Measurements from ENCODE around the gene SYNE3.

Gene SYNE3

GRCh38 chr14:95507174-95507573 is 9.3 kb downstream of the SYNE3 start:
- Histone ChIP-seq H3K27me3 (ENCODE audit: control insufficient read depth in 2 of 2, insufficient read depth in 2 of 2, low read length in 2 of 2) (no peaks in the 10 kb centered on the region), H3K4me3 (ENCODE audit: low read length in 2 of 2) (no peak overlapping the region), H3K27ac (ENCODE audit: low read depth in 2 of 2, low read length in 2 of 2) (no peak overlapping the region), H3K9me3 (ENCODE audit: control insufficient read depth in 2 of 2, low read length in 2 of 2) (no peaks in the 10 kb centered on the region), H3K4me1 (ENCODE audit: control insufficient read depth in 2 of 2, insufficient read depth in 2 of 2, low read length in 2 of 2) (peaks cover 8 to 10% of the 10 kb centered on the region in 2 donors), H3K36me3 (ENCODE audit: control insufficient read depth in 2 of 2, insufficient read depth in 2 of 2, low read length in 2 of 2) (no peaks in the 10 kb centered on the region), H3K9ac (ENCODE audit: low read depth in 1 of 2, low read length in 2 of 2) (no peak overlapping the region)

- Histone ChIP-seq H3K36me3 (ENCODE audit: control insufficient read depth in 2 of 2, insufficient read depth in 2 of 2, low read length in 2 of 2) (no peaks in the 10 kb centered on the region), H3K4me3 (ENCODE audit: low read length in 2 of 2) (no peak overlapping the region), H3K9ac (ENCODE audit: low read depth in 1 of 2, low read length in 2 of 2) (no peak overlapping the region), H3K4me1 (ENCODE audit: control insufficient read depth in 2 of 2, insufficient read depth in 2 of 2, low read length in 2 of 2) (peaks cover 16 to 20% of the 10 kb centered on the region in 2 donors), H3K27ac (ENCODE audit: low read depth in 2 of 2, low read length in 2 of 2) (no peak overlapping the region), H3K9me3 (ENCODE audit: control insufficient read depth in 2 of 2, low read length in 2 of 2) (no peaks in the 10 kb centered on the region), H3K27me3 (ENCODE audit: control insufficient read depth in 2 of 2, insufficient read depth in 2 of 2, low read length in 2 of 2) (no peaks in the 10 kb centered on the region)
Measured at GRCh38 chr14:95505030-95505589, 11.3 kb downstream of the SYNE3 start.

- Histone ChIP-seq H3K27ac (ENCODE audit: low read depth in 2 of 2, low read length in 2 of 2) (peak overlapping the region; percentile 18 to 25), H3K9me3 (ENCODE audit: control insufficient read depth in 2 of 2, low read length in 2 of 2) (no peaks in the 10 kb centered on the region), H3K4me1 (ENCODE audit: control insufficient read depth in 2 of 2, insufficient read depth in 2 of 2, low read length in 2 of 2) (peaks cover 15 to 24% of the 10 kb centered on the region in 2 donors), H3K27me3 (ENCODE audit: control insufficient read depth in 2 of 2, insufficient read depth in 2 of 2, low read length in 2 of 2) (no peaks in the 10 kb centered on the region), H3K4me3 (ENCODE audit: low read length in 2 of 2) (no peak overlapping the region), H3K36me3 (ENCODE audit: control insufficient read depth in 2 of 2, insufficient read depth in 2 of 2, low read length in 2 of 2) (no peaks in the 10 kb centered on the region), H3K9ac (ENCODE audit: low read depth in 1 of 2, low read length in 2 of 2) (no peak overlapping the region)
Measured at GRCh38 chr14:95504135-95505029, 12.1 kb downstream of the SYNE3 start.

GRCh38 chr14:95503365-95504134 is 12.9 kb downstream of the SYNE3 start:
- Histone ChIP-seq H3K27ac (ENCODE audit: low read depth in 2 of 2, low read length in 2 of 2) (peak overlapping the region in 1 of 2 donors; percentile 54), H3K9me3 (ENCODE audit: control insufficient read depth in 2 of 2, low read length in 2 of 2) (no peaks in the 10 kb centered on the region), H3K36me3 (ENCODE audit: control insufficient read depth in 2 of 2, insufficient read depth in 2 of 2, low read length in 2 of 2) (no peaks in the 10 kb centered on the region), H3K27me3 (ENCODE audit: control insufficient read depth in 2 of 2, insufficient read depth in 2 of 2, low read length in 2 of 2) (no peaks in the 10 kb centered on the region), H3K4me1 (ENCODE audit: control insufficient read depth in 2 of 2, insufficient read depth in 2 of 2, low read length in 2 of 2) (peaks cover 14 to 31% of the 10 kb centered on the region in 2 donors), H3K9ac (ENCODE audit: low read depth in 1 of 2, low read length in 2 of 2) (no peak overlapping the region), H3K4me3 (ENCODE audit: low read length in 2 of 2) (no peak overlapping the region)

- no peak overlapping the region for H3K4me3 ChIP-seq (ENCODE audit: low read length in 2 of 2)
- no peaks in the 10 kb centered on the region for H3K27me3 ChIP-seq (ENCODE audit: control insufficient read depth in 2 of 2, insufficient read depth in 2 of 2, low read length in 2 of 2)
- peaks cover 8 to 35% of the 10 kb centered on the region in 2 donors for H3K4me1 ChIP-seq (ENCODE audit: control insufficient read depth in 2 of 2, insufficient read depth in 2 of 2, low read length in 2 of 2)
- H3K27ac ChIP-seq (ENCODE audit: low read depth in 2 of 2, low read length in 2 of 2), result peak overlapping the region; percentile 2 to 13
- H3K36me3 ChIP-seq (ENCODE audit: control insufficient read depth in 2 of 2, insufficient read depth in 2 of 2, low read length in 2 of 2), result no peaks in the 10 kb centered on the region
- H3K9ac ChIP-seq (ENCODE audit: low read depth in 1 of 2, low read length in 2 of 2), result no peak overlapping the region
- no peaks in the 10 kb centered on the region for H3K9me3 ChIP-seq (ENCODE audit: control insufficient read depth in 2 of 2, low read length in 2 of 2)
Measured at GRCh38 chr14:95502381-95502950, 14.0 kb downstream of the SYNE3 start.

- Histone ChIP-seq H3K9me3 (ENCODE audit: control insufficient read depth in 2 of 2, low read length in 2 of 2) (no peaks in the 10 kb centered on the region), H3K4me3 (ENCODE audit: low read length in 2 of 2) (no peak overlapping the region), H3K27me3 (ENCODE audit: control insufficient read depth in 2 of 2, insufficient read depth in 2 of 2, low read length in 2 of 2) (no peaks in the 10 kb centered on the region), H3K9ac (ENCODE audit: low read depth in 1 of 2, low read length in 2 of 2) (no peak overlapping the region), H3K27ac (ENCODE audit: low read depth in 2 of 2, low read length in 2 of 2) (peak overlapping the region; percentile 24 to 48), H3K36me3 (ENCODE audit: control insufficient read depth in 2 of 2, insufficient read depth in 2 of 2, low read length in 2 of 2) (no peaks in the 10 kb centered on the region), H3K4me1 (ENCODE audit: control insufficient read depth in 2 of 2, insufficient read depth in 2 of 2, low read length in 2 of 2) (peaks cover 23 to 45% of the 10 kb centered on the region in 2 donors)
Measured at GRCh38 chr14:95500772-95501401, 15.6 kb downstream of the SYNE3 start.

GRCh38 chr14:95500201-95500681 is 16.2 kb downstream of the SYNE3 start:
- H3K27me3 ChIP-seq (ENCODE audit: control insufficient read depth in 2 of 2, insufficient read depth in 2 of 2, low read length in 2 of 2), result no peaks in the 10 kb centered on the region
- no peak overlapping the region for H3K4me3 ChIP-seq (ENCODE audit: low read length in 2 of 2)
- peak overlapping the region; percentile 21 to 48 for H3K27ac ChIP-seq (ENCODE audit: low read depth in 2 of 2, low read length in 2 of 2)
- H3K36me3 ChIP-seq (ENCODE audit: control insufficient read depth in 2 of 2, insufficient read depth in 2 of 2, low read length in 2 of 2), result no peaks in the 10 kb centered on the region
- H3K9me3 ChIP-seq (ENCODE audit: control insufficient read depth in 2 of 2, low read length in 2 of 2), result no peaks in the 10 kb centered on the region
- peaks cover 29 to 52% of the 10 kb centered on the region in 2 donors for H3K4me1 ChIP-seq (ENCODE audit: control insufficient read depth in 2 of 2, insufficient read depth in 2 of 2, low read length in 2 of 2)
- H3K9ac ChIP-seq (ENCODE audit: low read depth in 1 of 2, low read length in 2 of 2), result no peak overlapping the region

GRCh38 chr14:95499354-95499750 is 17.1 kb downstream of the SYNE3 start:
- H3K27ac ChIP-seq (ENCODE audit: low read depth in 2 of 2, low read length in 2 of 2), result no peak overlapping the region
- no peaks in the 10 kb centered on the region for H3K36me3 ChIP-seq (ENCODE audit: control insufficient read depth in 2 of 2, insufficient read depth in 2 of 2, low read length in 2 of 2)
- no peaks in the 10 kb centered on the region for H3K9me3 ChIP-seq (ENCODE audit: control insufficient read depth in 2 of 2, low read length in 2 of 2)
- no peaks in the 10 kb centered on the region for H3K27me3 ChIP-seq (ENCODE audit: control insufficient read depth in 2 of 2, insufficient read depth in 2 of 2, low read length in 2 of 2)
- H3K4me3 ChIP-seq (ENCODE audit: low read length in 2 of 2), result no peak overlapping the region
- H3K4me1 ChIP-seq (ENCODE audit: control insufficient read depth in 2 of 2, insufficient read depth in 2 of 2, low read length in 2 of 2), result peaks cover 31 to 57% of the 10 kb centered on the region in 2 donors
- no peak overlapping the region for H3K9ac ChIP-seq (ENCODE audit: low read depth in 1 of 2, low read length in 2 of 2)

GRCh38 chr14:95498622-95499353 is 17.7 kb downstream of the SYNE3 start:
- no peak overlapping the region for H3K27ac ChIP-seq (ENCODE audit: low read depth in 2 of 2, low read length in 2 of 2)
- no peaks in the 10 kb centered on the region for H3K36me3 ChIP-seq (ENCODE audit: control insufficient read depth in 2 of 2, insufficient read depth in 2 of 2, low read length in 2 of 2)
- no peaks in the 10 kb centered on the region for H3K27me3 ChIP-seq (ENCODE audit: control insufficient read depth in 2 of 2, insufficient read depth in 2 of 2, low read length in 2 of 2)
- no peaks in the 10 kb centered on the region for H3K9me3 ChIP-seq (ENCODE audit: control insufficient read depth in 2 of 2, low read length in 2 of 2)
- no peak overlapping the region for H3K4me3 ChIP-seq (ENCODE audit: low read length in 2 of 2)
- H3K4me1 ChIP-seq (ENCODE audit: control insufficient read depth in 2 of 2, insufficient read depth in 2 of 2, low read length in 2 of 2), result peaks cover 31 to 59% of the 10 kb centered on the region in 2 donors
- no peak overlapping the region for H3K9ac ChIP-seq (ENCODE audit: low read depth in 1 of 2, low read length in 2 of 2)
